Keratinocyte (primary cell): Measurements from ENCODE around the gene VDAC2.
A peak's percentile ranks its signal among the peaks of the same experiment; 100 is the strongest.

Experiments used
- EZH2 ChIP-seq: IDR thresholded peaks from one replicate; pipeline ENCODE4 v1.6.1; 2012; ENCODE audit warnings: inconsistent platforms, mild to moderate bottlenecking, low read length, moderate library complexity
- TF ChIP-seq, protein P1 (sequence below), 3 experiments: IDR thresholded peaks in 1 of 3; conservative IDR thresholded peaks in 1 of 3; optimal IDR thresholded peaks in 1 of 3; 2 replicates in 2 of 3; 3 replicates in 1 of 3; pipeline versions ENCODE3 to v1.5.1; 2011; ENCODE audit warnings: low read length in 3 of 3, mild to moderate bottlenecking in 3 of 3, moderate library complexity in 2 of 3, control low read depth in 1 of 3, inconsistent platforms in 1 of 3; ENCODE audit not compliant: insufficient read depth in 2 of 3; ENCODE audit errors: extremely low read depth in 1 of 3

DNA sequence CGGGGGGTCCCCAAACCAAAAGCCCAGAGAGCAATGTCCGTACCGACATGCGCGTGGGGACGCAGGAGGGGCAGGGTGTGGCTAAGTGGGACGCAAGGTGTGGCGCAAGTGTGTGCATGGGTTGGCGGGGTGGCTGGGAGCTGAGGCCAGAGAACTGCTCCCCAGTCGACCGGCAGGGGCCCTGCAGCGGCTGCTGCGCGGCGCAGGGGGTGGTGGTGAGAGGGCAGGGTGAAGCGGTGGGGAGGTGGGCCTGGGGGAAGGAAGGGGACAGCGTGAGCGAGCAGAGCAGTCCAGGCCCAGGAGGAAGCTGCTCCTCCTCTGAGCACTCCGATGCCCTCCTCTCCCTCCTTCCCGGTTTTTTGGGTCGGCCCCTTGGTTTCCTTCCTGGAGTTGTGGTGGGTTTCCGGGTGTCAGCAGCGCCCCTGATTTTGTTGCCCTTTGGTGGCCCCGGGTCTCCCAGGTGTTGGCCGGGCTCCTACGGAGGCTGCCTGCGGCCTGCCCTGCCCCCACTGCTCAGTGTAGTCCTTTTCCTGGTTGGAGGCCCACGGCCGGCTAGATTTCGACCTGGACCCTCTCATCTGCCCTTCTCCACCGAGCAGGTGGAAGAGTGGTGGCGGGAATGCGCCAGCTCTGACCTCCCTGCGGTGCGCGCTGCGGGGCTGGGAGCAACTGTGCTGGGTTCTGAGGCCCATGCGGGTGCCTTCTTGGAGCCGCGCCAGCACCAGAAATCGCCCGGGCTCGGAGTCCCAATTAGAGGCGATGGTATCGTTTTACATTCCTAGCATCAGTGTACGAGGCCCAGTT is 65.7 kb downstream of the VDAC2 start:
- no peak for TF ChIP-seq EZH2
- TF ChIP-seq, protein P1, sequence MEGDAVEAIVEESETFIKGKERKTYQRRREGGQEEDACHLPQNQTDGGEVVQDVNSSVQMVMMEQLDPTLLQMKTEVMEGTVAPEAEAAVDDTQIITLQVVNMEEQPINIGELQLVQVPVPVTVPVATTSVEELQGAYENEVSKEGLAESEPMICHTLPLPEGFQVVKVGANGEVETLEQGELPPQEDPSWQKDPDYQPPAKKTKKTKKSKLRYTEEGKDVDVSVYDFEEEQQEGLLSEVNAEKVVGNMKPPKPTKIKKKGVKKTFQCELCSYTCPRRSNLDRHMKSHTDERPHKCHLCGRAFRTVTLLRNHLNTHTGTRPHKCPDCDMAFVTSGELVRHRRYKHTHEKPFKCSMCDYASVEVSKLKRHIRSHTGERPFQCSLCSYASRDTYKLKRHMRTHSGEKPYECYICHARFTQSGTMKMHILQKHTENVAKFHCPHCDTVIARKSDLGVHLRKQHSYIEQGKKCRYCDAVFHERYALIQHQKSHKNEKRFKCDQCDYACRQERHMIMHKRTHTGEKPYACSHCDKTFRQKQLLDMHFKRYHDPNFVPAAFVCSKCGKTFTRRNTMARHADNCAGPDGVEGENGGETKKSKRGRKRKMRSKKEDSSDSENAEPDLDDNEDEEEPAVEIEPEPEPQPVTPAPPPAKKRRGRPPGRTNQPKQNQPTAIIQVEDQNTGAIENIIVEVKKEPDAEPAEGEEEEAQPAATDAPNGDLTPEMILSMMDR (optimal IDR thresholded peaks at IDR 0.05 in 1 of 3, IDR thresholded peaks at IDR 0.05 in 1 of 3, conservative IDR thresholded peaks at IDR 0.05 in 1 of 3; ENCODE audit: extremely low read depth in 1 of 3, insufficient read depth in 2 of 3, low read length in 3 of 3) = peak in 1 of 3 experiments; percentile 20
